Trophoblast cell (in vitro differentiated cells and primary cell): ENCODE measurements around the gene ZBTB32.

Source experiments
- DNase-seq, 2 donors: peaks; one replicate each; pipeline ENCODE4 v3.0.0-alpha.2; 2016
- H2AFZ ChIP-seq: 2 replicates; pipeline ENCODE4 v1.6.1; 2013; ENCODE audit warnings: low read length, moderate library complexity, mild to moderate bottlenecking; ENCODE audit not compliant: insufficient read depth, poor library complexity
- H2AK5ac ChIP-seq: 2 replicates; pipeline ENCODE4 v1.6.1; 2013; ENCODE audit warnings: mild to moderate bottlenecking, low read length
- H2BK120ac ChIP-seq: 2 replicates; pipeline ENCODE4 v1.6.1; 2013; ENCODE audit warnings: low read length, mild to moderate bottlenecking, moderate library complexity; ENCODE audit not compliant: insufficient read depth, poor library complexity
- H2BK12ac ChIP-seq: 2 replicates; pipeline ENCODE4 v1.6.1; 2013; ENCODE audit warnings: mild to moderate bottlenecking, low read length, moderate library complexity
- H2BK5ac ChIP-seq: 2 replicates; pipeline ENCODE4 v1.6.1; 2013; ENCODE audit warnings: low read length, low read depth, moderate library complexity, mild to moderate bottlenecking; ENCODE audit not compliant: poor library complexity
- H3K14ac ChIP-seq: 2 replicates; pipeline ENCODE4 v1.6.1; 2013; ENCODE audit warnings: mild to moderate bottlenecking, low read length
- H3K18ac ChIP-seq: 2 replicates; pipeline ENCODE4 v1.6.1; 2013; ENCODE audit warnings: mild to moderate bottlenecking, low read length
- H3K23ac ChIP-seq: 2 replicates; pipeline ENCODE4 v1.6.1; 2013; ENCODE audit warnings: low read length
- H3K27ac ChIP-seq: 2 replicates; pipeline ENCODE4 v1.5.1; 2013; ENCODE audit warnings: low read depth, mild to moderate bottlenecking, inconsistent platforms, low read length, moderate library complexity
- H3K27me3 ChIP-seq: 2 replicates; pipeline ENCODE4 v1.6.1; 2013; ENCODE audit warnings: inconsistent platforms, mild to moderate bottlenecking, low read length, moderate library complexity; ENCODE audit not compliant: insufficient read depth
- H3K36me3 ChIP-seq, 2 experiments: 1 replicate in 1 of 2; 2 replicates in 1 of 2; pipeline ENCODE4 v1.6.1; 2013; ENCODE audit warnings: low read length in 2 of 2, mild to moderate bottlenecking in 2 of 2, moderate library complexity in 1 of 2; ENCODE audit not compliant: insufficient read depth in 2 of 2, control insufficient read depth in 1 of 2
- H3K4ac ChIP-seq: 2 replicates; pipeline ENCODE4 v1.6.1; 2013; ENCODE audit warnings: low read depth, mild to moderate bottlenecking, low read length, moderate library complexity
- H3K4me1 ChIP-seq, 2 experiments: 1 replicate in 1 of 2; 2 replicates in 1 of 2; pipeline ENCODE4 v1.6.1; 2013; ENCODE audit warnings: low read length in 2 of 2, mild to moderate bottlenecking in 2 of 2, moderate library complexity in 1 of 2; ENCODE audit not compliant: insufficient read depth in 2 of 2, control insufficient read depth in 1 of 2
- H3K4me2 ChIP-seq: 2 replicates; pipeline ENCODE4 v1.6.1; 2013; ENCODE audit warnings: inconsistent platforms, mild to moderate bottlenecking, low read length, moderate library complexity
- H3K4me3 ChIP-seq: 2 replicates; pipeline ENCODE4 v1.5.1; 2013; ENCODE audit warnings: mild to moderate bottlenecking, low read depth, low read length, inconsistent platforms
- H3K79me1 ChIP-seq: one replicate; pipeline ENCODE4 v1.6.1; 2013; ENCODE audit warnings: low read length
- H3K79me2 ChIP-seq: 2 replicates; pipeline ENCODE4 v1.6.1; 2013; ENCODE audit warnings: low read length, mild to moderate bottlenecking; ENCODE audit not compliant: control insufficient read depth, insufficient read depth, poor library complexity
- H3K9ac ChIP-seq: 2 replicates; pipeline ENCODE4 v1.6.1; 2013; ENCODE audit warnings: mild to moderate bottlenecking, low read length
- H3K9me3 ChIP-seq: 2 replicates; pipeline ENCODE4 v1.6.1; 2013; ENCODE audit warnings: low read depth, mild to moderate bottlenecking, control low read depth, inconsistent platforms, low read length; ENCODE audit not compliant: insufficient read depth
- H4K12ac ChIP-seq: 2 replicates; pipeline ENCODE4 v1.6.1; 2013; ENCODE audit warnings: low read depth, mild to moderate bottlenecking, low read length, moderate library complexity
- H4K8ac ChIP-seq: 2 replicates; pipeline ENCODE4 v1.6.1; 2013; ENCODE audit warnings: low read depth, mild to moderate bottlenecking, low read length, moderate library complexity
- H4K91ac ChIP-seq: one replicate; pipeline ENCODE4 v1.6.1; 2013; ENCODE audit warnings: low read depth, mild to moderate bottlenecking, low read length, moderate library complexity
- WGBS: extraction: QIAGEN DNeasy Blood & Tissue Kit; methylation state at CpG from one replicate; pipeline ENCODE4 v1.1.7; 2013; ENCODE audit warnings: missing lambda C conversion rate; ENCODE audit not compliant: insufficient read length, insufficient coverage; ENCODE audit errors: extremely low coverage; 5-methylcytosine and 5-hydroxymethylcytosine counted together

The ZBTB32 gene

GRCh38 chr19:35727956-35728706, 23.8 kb downstream of the ZBTB32 start:
- Histone ChIP-seq H3K9ac (no peak overlapping the region), H2AK5ac (no peak overlapping the region), H4K12ac (no peak overlapping the region), H3K4me2 (no peak overlapping the region), H4K91ac (no peak overlapping the region), H4K8ac (no peak overlapping the region), H2BK120ac (no peak overlapping the region), H3K4ac (no peak overlapping the region), H3K27ac (no peak overlapping the region), H3K4me3 (no peak overlapping the region), H3K79me2 (no peaks in the 10 kb centered on the region), H3K14ac (no peak overlapping the region), H3K23ac (no peak overlapping the region), H2BK12ac (no peak overlapping the region), H3K18ac (no peak overlapping the region), H3K27me3 (no peaks in the 10 kb centered on the region), H3K9me3 (no peaks in the 10 kb centered on the region), H3K4me1 (no peaks in the 10 kb centered on the region), H3K36me3 (peaks cover 95 to 96% of the 10 kb centered on the region in 2 experiments), H3K79me1 (no peaks in the 10 kb centered on the region), H2AFZ (no peak overlapping the region), H2BK5ac (no peak overlapping the region)
- no CpG with 5 or more reads among the region's 19 CpGs for WGBS
- DNase-seq: no peak

DNA sequence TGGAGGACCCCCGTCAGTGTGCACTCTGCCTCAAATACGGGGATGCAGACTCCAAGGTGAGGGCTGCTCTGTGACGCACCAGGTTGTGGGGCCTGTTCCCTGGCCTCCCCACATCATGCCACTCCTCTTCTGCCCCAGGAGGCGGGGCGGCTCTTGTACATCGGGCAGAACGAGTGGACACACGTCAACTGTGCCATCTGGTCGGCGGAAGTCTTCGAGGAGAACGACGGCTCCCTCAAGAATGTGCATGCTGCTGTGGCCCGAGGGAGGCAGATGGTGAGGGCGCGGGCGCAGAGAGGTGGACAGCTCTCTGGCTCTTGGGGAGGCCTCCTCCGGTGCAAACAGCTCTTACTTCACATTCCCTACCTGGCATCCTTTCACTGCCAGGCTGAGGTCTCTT, 24.7 kb downstream of the ZBTB32 start:
- Histone ChIP-seq H3K18ac (no peak overlapping the region), H3K4ac (no peak overlapping the region), H2BK120ac (no peak overlapping the region), H4K91ac (no peak overlapping the region), H2AFZ (no peak overlapping the region), H3K79me2 (no peaks in the 10 kb centered on the region), H3K27ac (no peak overlapping the region), H3K27me3 (no peaks in the 10 kb centered on the region), H3K36me3 (peaks cover 95 to 96% of the 10 kb centered on the region in 2 experiments), H3K9me3 (no peaks in the 10 kb centered on the region), H3K9ac (no peak overlapping the region), H4K12ac (no peak overlapping the region), H3K23ac (no peak overlapping the region), H3K4me3 (no peak overlapping the region), H3K79me1 (peaks cover under 1% of the 10 kb centered on the region), H2AK5ac (no peak overlapping the region), H3K4me1 (no peaks in the 10 kb centered on the region), H4K8ac (no peak overlapping the region), H2BK5ac (no peak overlapping the region), H3K14ac (no peak overlapping the region), H3K4me2 (no peak overlapping the region), H2BK12ac (no peak overlapping the region)
- WGBS: no CpG with 5 or more reads among the region's 18 CpGs
- no peak for DNase-seq

DNA sequence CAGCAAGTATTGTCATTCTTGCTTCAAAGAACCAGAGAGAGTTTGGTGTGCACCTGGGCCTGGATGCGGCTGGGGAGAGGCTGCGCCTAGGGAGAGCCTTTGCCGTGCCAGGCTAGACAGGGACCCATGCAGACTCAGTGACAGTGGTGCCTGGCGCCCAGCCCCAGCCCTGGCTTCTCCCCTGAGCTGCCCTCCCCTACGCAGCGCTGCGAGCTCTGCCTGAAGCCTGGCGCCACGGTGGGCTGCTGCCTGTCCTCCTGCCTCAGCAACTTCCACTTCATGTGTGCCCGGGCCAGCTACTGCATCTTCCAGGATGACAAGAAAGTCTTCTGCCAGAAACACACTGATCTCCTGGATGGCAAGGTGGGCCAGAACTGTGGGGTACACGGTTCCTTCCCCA, 25.4 kb downstream of the ZBTB32 start:
- H4K12ac ChIP-seq: no peak overlapping the region
- no peak overlapping the region for H4K91ac ChIP-seq
- no peaks in the 10 kb centered on the region for H3K27me3 ChIP-seq
- H3K4ac ChIP-seq: no peak overlapping the region
- H3K4me3 ChIP-seq: no peak overlapping the region
- no peak overlapping the region for H3K9ac ChIP-seq
- DNase-seq: no peak
- no peak overlapping the region for H2AFZ ChIP-seq
- no peak overlapping the region for H3K27ac ChIP-seq
- no peak overlapping the region for H3K23ac ChIP-seq
- H2BK12ac ChIP-seq: no peak overlapping the region
- WGBS: no CpG with 5 or more reads among the region's 11 CpGs
- H2BK120ac ChIP-seq: no peak overlapping the region
- no peak overlapping the region for H2AK5ac ChIP-seq
- peaks cover 3% of the 10 kb centered on the region for H3K79me1 ChIP-seq
- no peaks in the 10 kb centered on the region for H3K9me3 ChIP-seq
- H3K14ac ChIP-seq: no peak overlapping the region
- H3K79me2 ChIP-seq: no peaks in the 10 kb centered on the region
- H3K18ac ChIP-seq: no peak overlapping the region
- H4K8ac ChIP-seq: no peak overlapping the region
- no peaks in the 10 kb centered on the region for H3K4me1 ChIP-seq
- H3K4me2 ChIP-seq: no peak overlapping the region
- H2BK5ac ChIP-seq: no peak overlapping the region
- peaks cover 95 to 96% of the 10 kb centered on the region in 2 experiments for H3K36me3 ChIP-seq

DNA sequence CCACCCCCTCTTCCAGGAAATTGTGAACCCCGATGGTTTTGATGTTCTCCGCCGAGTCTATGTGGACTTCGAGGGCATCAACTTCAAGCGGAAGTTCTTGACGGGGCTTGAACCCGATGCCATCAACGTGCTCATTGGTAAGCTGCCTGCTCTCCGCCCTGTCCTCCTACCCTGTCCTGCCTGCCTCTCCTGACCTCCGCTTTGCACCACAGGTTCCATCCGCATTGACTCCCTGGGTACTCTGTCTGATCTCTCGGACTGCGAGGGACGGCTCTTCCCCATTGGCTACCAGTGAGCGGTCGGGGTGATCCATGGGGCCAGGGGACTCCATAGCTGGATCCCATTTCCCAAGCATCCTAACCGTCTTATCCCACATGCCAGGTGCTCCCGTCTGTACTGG, 26.0 kb downstream of the ZBTB32 start:
- Histone ChIP-seq H3K36me3 (peaks cover 95 to 96% of the 10 kb centered on the region in 2 experiments), H3K18ac (no peak overlapping the region), H3K9me3 (no peaks in the 10 kb centered on the region), H3K4ac (no peak overlapping the region), H4K8ac (no peak overlapping the region), H3K79me1 (peaks cover 3% of the 10 kb centered on the region), H4K12ac (peak overlapping the region; percentile 25), H3K27ac (no peak overlapping the region), H2BK5ac (no peak overlapping the region), H3K4me2 (no peak overlapping the region), H2AFZ (no peak overlapping the region), H2BK12ac (no peak overlapping the region), H2BK120ac (no peak overlapping the region), H2AK5ac (no peak overlapping the region), H3K79me2 (no peaks in the 10 kb centered on the region), H3K27me3 (no peaks in the 10 kb centered on the region), H4K91ac (no peak overlapping the region), H3K14ac (no peak overlapping the region), H3K4me3 (no peak overlapping the region), H3K23ac (no peak overlapping the region), H3K9ac (no peak overlapping the region), H3K4me1 (no peaks in the 10 kb centered on the region)
- no peak for DNase-seq
- no CpG with 5 or more reads among the region's 18 CpGs for WGBS
